ENCODE results near the gene VWC2. TPM values are rescaled to one million over a fixed set of nuclear protein-coding genes. Genes with fewer than 3 reads are reported as not detected.

VWC2 gene
- total and polyA plus RNA-seq, 10 of the 15 experiments (the other 5 are each of a cell fraction or from before 2014, with no cell fraction given) = 0.01 to 0.06 (median 0.03) TPM; not detected in 7

DNA sequence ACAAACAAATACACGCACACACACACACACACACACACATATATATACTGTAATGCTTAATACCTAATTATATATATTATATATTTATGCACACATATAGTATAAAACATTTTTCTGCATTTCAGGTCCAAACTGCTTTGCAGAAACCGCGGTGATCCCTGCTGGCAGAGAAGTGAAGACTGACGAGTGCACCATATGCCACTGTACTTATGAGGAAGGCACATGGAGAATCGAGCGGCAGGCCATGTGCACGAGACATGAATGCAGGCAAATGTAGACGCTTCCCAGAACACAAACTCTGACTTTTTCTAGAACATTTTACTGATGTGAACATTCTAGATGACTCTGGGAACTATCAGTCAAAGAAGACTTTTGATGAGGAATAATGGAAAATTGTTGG, 138.5 kb downstream of the VWC2 start (continued):
- no peak for TF ChIP-seq POLR2AphosphoS5 (IDR thresholded peaks at IDR 0.05; ENCODE audit: low read length)
- no peak for TF ChIP-seq NR2F1 (conservative IDR thresholded peaks at IDR 0.05)

DNA sequence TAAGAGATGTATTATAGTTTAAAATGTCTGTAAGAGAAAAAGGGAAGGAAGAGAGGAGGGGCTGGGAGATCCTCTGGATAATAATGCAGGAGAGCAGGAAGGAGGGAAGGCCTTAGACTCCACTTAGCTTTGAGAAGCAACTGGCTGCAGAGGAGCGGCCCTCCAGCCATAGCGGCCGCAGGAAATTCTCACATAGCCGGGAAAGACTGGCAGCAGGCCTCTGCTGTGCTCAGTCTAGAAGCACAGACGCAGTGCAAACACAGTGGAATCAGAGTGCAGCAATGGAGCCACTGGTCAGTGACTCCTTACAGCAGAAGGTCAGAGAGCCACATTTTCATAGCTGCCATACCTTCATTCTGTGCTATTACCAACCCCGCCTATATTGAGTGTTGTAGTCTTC, 153.3 kb downstream of the VWC2 start:
- H3K4me2 ChIP-seq (ENCODE audit: control insufficient read depth, insufficient read depth) = no peak overlapping the region
- no peaks in the 10 kb centered on the region for H3K36me3 ChIP-seq (ENCODE audit: control insufficient read depth in 2 of 2, insufficient read depth in 2 of 2, low read length in 1 of 2)
- in situ Hi-C loops (cut with MboI) = no loop called here
- no peak for ATAC-seq
- H3K27ac ChIP-seq (ENCODE audit: control insufficient read depth, insufficient read depth) = no peak overlapping the region
- H2AFZ ChIP-seq (ENCODE audit: control insufficient read depth, low read depth, low read length) = no peak overlapping the region
- RAD21 ChIA-PET (ENCODE audit: unreplicated experiment) = no interaction called here
- TF ChIP-seq EED (IDR thresholded peaks at IDR 0.05; ENCODE audit: low read depth) (no peak), MTA2 (IDR thresholded peaks at IDR 0.05; ENCODE audit: low read depth) (no peak), TARDBP (IDR thresholded peaks at IDR 0.05; ENCODE audit: borderline replicate concordance) (no peak), ZNF384 (IDR thresholded peaks at IDR 0.05; ENCODE audit: borderline replicate concordance, low read depth, low read length) (no peak), EZH2 (IDR thresholded peaks at IDR 0.05; ENCODE audit: borderline replicate concordance, control insufficient read depth, low read depth, low read length) (no peak), NFIC (IDR thresholded peaks at IDR 0.05; ENCODE audit: low read depth, low read length) (no peak), SMAD5 (IDR thresholded peaks at IDR 0.05; ENCODE audit: low read depth) (no peak), STAT3 (IDR thresholded peaks at IDR 0.05; ENCODE audit: low read depth, low read length) (no peak), BHLHE40 (IDR thresholded peaks at IDR 0.05; ENCODE audit: borderline replicate concordance in 1 of 2, low read depth in 2 of 2, low read length in 1 of 2) (no peak), HDAC6 (IDR thresholded peaks at IDR 0.05; ENCODE audit: unreplicated experiment) (no peak), TAF1 (IDR thresholded peaks at IDR 0.05; ENCODE audit: borderline replicate concordance, low read depth, low read length) (no peak)
- TF ChIP-seq, protein P1, sequence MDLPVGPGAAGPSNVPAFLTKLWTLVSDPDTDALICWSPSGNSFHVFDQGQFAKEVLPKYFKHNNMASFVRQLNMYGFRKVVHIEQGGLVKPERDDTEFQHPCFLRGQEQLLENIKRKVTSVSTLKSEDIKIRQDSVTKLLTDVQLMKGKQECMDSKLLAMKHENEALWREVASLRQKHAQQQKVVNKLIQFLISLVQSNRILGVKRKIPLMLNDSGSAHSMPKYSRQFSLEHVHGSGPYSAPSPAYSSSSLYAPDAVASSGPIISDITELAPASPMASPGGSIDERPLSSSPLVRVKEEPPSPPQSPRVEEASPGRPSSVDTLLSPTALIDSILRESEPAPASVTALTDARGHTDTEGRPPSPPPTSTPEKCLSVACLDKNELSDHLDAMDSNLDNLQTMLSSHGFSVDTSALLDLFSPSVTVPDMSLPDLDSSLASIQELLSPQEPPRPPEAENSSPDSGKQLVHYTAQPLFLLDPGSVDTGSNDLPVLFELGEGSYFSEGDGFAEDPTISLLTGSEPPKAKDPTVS (IDR thresholded peaks at IDR 0.05; ENCODE audit: low read depth, low read length) = no peak
- TF ChIP-seq, protein P2, sequence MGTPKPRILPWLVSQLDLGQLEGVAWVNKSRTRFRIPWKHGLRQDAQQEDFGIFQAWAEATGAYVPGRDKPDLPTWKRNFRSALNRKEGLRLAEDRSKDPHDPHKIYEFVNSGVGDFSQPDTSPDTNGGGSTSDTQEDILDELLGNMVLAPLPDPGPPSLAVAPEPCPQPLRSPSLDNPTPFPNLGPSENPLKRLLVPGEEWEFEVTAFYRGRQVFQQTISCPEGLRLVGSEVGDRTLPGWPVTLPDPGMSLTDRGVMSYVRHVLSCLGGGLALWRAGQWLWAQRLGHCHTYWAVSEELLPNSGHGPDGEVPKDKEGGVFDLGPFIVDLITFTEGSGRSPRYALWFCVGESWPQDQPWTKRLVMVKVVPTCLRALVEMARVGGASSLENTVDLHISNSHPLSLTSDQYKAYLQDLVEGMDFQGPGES (IDR thresholded peaks at IDR 0.05) = no peak
- TF ChIP-seq, protein P3, sequence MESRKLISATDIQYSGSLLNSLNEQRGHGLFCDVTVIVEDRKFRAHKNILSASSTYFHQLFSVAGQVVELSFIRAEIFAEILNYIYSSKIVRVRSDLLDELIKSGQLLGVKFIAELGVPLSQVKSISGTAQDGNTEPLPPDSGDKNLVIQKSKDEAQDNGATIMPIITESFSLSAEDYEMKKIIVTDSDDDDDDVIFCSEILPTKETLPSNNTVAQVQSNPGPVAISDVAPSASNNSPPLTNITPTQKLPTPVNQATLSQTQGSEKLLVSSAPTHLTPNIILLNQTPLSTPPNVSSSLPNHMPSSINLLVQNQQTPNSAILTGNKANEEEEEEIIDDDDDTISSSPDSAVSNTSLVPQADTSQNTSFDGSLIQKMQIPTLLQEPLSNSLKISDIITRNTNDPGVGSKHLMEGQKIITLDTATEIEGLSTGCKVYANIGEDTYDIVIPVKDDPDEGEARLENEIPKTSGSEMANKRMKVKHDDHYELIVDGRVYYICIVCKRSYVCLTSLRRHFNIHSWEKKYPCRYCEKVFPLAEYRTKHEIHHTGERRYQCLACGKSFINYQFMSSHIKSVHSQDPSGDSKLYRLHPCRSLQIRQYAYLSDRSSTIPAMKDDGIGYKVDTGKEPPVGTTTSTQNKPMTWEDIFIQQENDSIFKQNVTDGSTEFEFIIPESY (IDR thresholded peaks at IDR 0.05) = no peak
- peaks cover under 1% of the 10 kb centered on the region; the same call in 1 of the 3 replicates for H3K9me3 ChIP-seq (replicated peaks; ENCODE audit: control insufficient read depth, insufficient read depth, low read length)
- H3K27me3 ChIP-seq (replicated peaks in 1 of 2; ENCODE audit: control insufficient read depth in 2 of 2, insufficient read depth in 2 of 2, low read length in 1 of 2) = no peaks in the 10 kb centered on the region
- no peaks in the 10 kb centered on the region for H3K4me1 ChIP-seq (ENCODE audit: control insufficient read depth, insufficient read depth, low read length)
- no peaks in the 10 kb centered on the region for H4K20me1 ChIP-seq (ENCODE audit: control insufficient read depth, insufficient read depth)
- H3K79me2 ChIP-seq (ENCODE audit: control insufficient read depth, insufficient read depth, low read length) = no peaks in the 10 kb centered on the region
- no peak overlapping the region for H3K9ac ChIP-seq (ENCODE audit: control insufficient read depth, insufficient read depth, low read length)
- intact Hi-C loops (cut with micrococcal nuclease; ENCODE audit: unreplicated experiment) = no loop called here
- CTCF ChIA-PET = no interaction called here
- no peak for DNase-seq (ENCODE audit: low read depth, low spot score)
- SMC1A ChIA-PET (ENCODE audit: uncharacterized antibody, unreplicated experiment) = no interaction called here
- no peak for FAIRE-seq
- 22% methylated on average over 6 of the region's 6 CpGs for WGBS (ENCODE audit: insufficient coverage, insufficient replicate concordance, low lambda C conversion rate, missing lambda C conversion rate)
- no peak overlapping the region for H3K4me3 ChIP-seq
- no TSS peak for BruUV-seq (replicated peaks)
- POLR2A ChIA-PET = no interaction called here
